ENCODE measurements around the gene ALPI.

ALPI gene

GRCh38 chr2:232491139-232491780 is 35.3 kb downstream of the ALPI start:
- no peaks in the 10 kb centered on the region for H3K36me3 ChIP-seq (ENCODE audit: control insufficient read depth, insufficient read depth, low read length, severe bottlenecking)
- H3K9ac ChIP-seq (ENCODE audit: low read length) = no peak overlapping the region
- no peaks in the 10 kb centered on the region for H3K4me1 ChIP-seq (ENCODE audit: control insufficient read depth, insufficient read depth, low read length)
- peaks cover 27% of the 10 kb centered on the region for H3K27me3 ChIP-seq (replicated peaks; ENCODE audit: control insufficient read depth, insufficient read depth, low read length)
- H3K9me3 ChIP-seq (ENCODE audit: control insufficient read depth, low read length) = no peaks in the 10 kb centered on the region
- H3K4me3 ChIP-seq (ENCODE audit: low read length) = no peak overlapping the region
- no peak for DNase-seq (ENCODE audit: low read depth)

- Histone ChIP-seq H3K4me3 (ENCODE audit: low read length) (no peak overlapping the region), H3K9ac (ENCODE audit: low read length) (no peak overlapping the region), H3K27me3 (replicated peaks; ENCODE audit: control insufficient read depth, insufficient read depth, low read length) (peaks cover 19% of the 10 kb centered on the region), H3K9me3 (ENCODE audit: control insufficient read depth, low read length) (no peaks in the 10 kb centered on the region), H3K36me3 (ENCODE audit: control insufficient read depth, insufficient read depth, low read length, severe bottlenecking) (no peaks in the 10 kb centered on the region), H3K4me1 (ENCODE audit: control insufficient read depth, insufficient read depth, low read length) (no peaks in the 10 kb centered on the region)
- no peak for DNase-seq (ENCODE audit: low read depth)
These were observed 36.4 kb downstream of the ALPI start for GRCh38 chr2:232492236-232492848.

GRCh38 chr2:232492963-232493700 is 37.2 kb downstream of the ALPI start:
- Histone ChIP-seq H3K9me3 (ENCODE audit: control insufficient read depth, low read length) (no peaks in the 10 kb centered on the region), H3K4me3 (ENCODE audit: low read length) (no peak overlapping the region), H3K27me3 (replicated peaks; ENCODE audit: control insufficient read depth, insufficient read depth, low read length) (peaks cover 22% of the 10 kb centered on the region), H3K36me3 (ENCODE audit: control insufficient read depth, insufficient read depth, low read length, severe bottlenecking) (no peaks in the 10 kb centered on the region), H3K4me1 (ENCODE audit: control insufficient read depth, insufficient read depth, low read length) (no peaks in the 10 kb centered on the region), H3K9ac (ENCODE audit: low read length) (no peak overlapping the region)
- DNase-seq (ENCODE audit: low read depth) = no peak

- Histone ChIP-seq H3K27me3 (replicated peaks; ENCODE audit: control insufficient read depth, insufficient read depth, low read length) (peaks cover 21% of the 10 kb centered on the region), H3K4me3 (ENCODE audit: low read length) (no peak overlapping the region), H3K9ac (ENCODE audit: low read length) (no peak overlapping the region), H3K9me3 (ENCODE audit: control insufficient read depth, low read length) (no peaks in the 10 kb centered on the region), H3K36me3 (ENCODE audit: control insufficient read depth, insufficient read depth, low read length, severe bottlenecking) (no peaks in the 10 kb centered on the region), H3K4me1 (ENCODE audit: control insufficient read depth, insufficient read depth, low read length) (no peaks in the 10 kb centered on the region)
- no peak for DNase-seq (ENCODE audit: low read depth)
These were observed 37.9 kb downstream of the ALPI start for GRCh38 chr2:232493701-232494474.

GRCh38 chr2:232494542-232494941 is 38.6 kb downstream of the ALPI start:
- Histone ChIP-seq H3K4me1 (ENCODE audit: control insufficient read depth, insufficient read depth, low read length) (no peaks in the 10 kb centered on the region), H3K27me3 (replicated peaks; ENCODE audit: control insufficient read depth, insufficient read depth, low read length) (peaks cover 26% of the 10 kb centered on the region), H3K9me3 (ENCODE audit: control insufficient read depth, low read length) (no peaks in the 10 kb centered on the region), H3K36me3 (ENCODE audit: control insufficient read depth, insufficient read depth, low read length, severe bottlenecking) (no peaks in the 10 kb centered on the region), H3K4me3 (ENCODE audit: low read length) (no peak overlapping the region), H3K9ac (ENCODE audit: low read length) (no peak overlapping the region)
- no peak for DNase-seq (ENCODE audit: low read depth)

GRCh38 chr2:232495292-232495691 is 39.3 kb downstream of the ALPI start:
- Histone ChIP-seq H3K9ac (ENCODE audit: low read length) (no peak overlapping the region), H3K36me3 (ENCODE audit: control insufficient read depth, insufficient read depth, low read length, severe bottlenecking) (no peaks in the 10 kb centered on the region), H3K27me3 (replicated peaks; ENCODE audit: control insufficient read depth, insufficient read depth, low read length) (peaks cover 26% of the 10 kb centered on the region), H3K4me1 (ENCODE audit: control insufficient read depth, insufficient read depth, low read length) (no peaks in the 10 kb centered on the region), H3K9me3 (ENCODE audit: control insufficient read depth, low read length) (no peaks in the 10 kb centered on the region), H3K4me3 (ENCODE audit: low read length) (no peak overlapping the region)
- no peak for DNase-seq (ENCODE audit: low read depth)

GRCh38 chr2:232496501-232497270 is 40.7 kb downstream of the ALPI start:
- no peak overlapping the region for H3K4me3 ChIP-seq (ENCODE audit: low read length)
- DNase-seq (ENCODE audit: low read depth) = no peak
- no peaks in the 10 kb centered on the region for H3K9me3 ChIP-seq (ENCODE audit: control insufficient read depth, low read length)
- H3K9ac ChIP-seq (ENCODE audit: low read length) = no peak overlapping the region
- no peaks in the 10 kb centered on the region for H3K36me3 ChIP-seq (ENCODE audit: control insufficient read depth, insufficient read depth, low read length, severe bottlenecking)
- no peaks in the 10 kb centered on the region for H3K4me1 ChIP-seq (ENCODE audit: control insufficient read depth, insufficient read depth, low read length)
- H3K27me3 ChIP-seq (replicated peaks; ENCODE audit: control insufficient read depth, insufficient read depth, low read length) = peaks cover 30% of the 10 kb centered on the region

- Histone ChIP-seq H3K4me3 (ENCODE audit: low read length) (no peak overlapping the region), H3K9ac (ENCODE audit: low read length) (no peak overlapping the region), H3K4me1 (ENCODE audit: control insufficient read depth, insufficient read depth, low read length) (no peaks in the 10 kb centered on the region), H3K27me3 (replicated peaks; ENCODE audit: control insufficient read depth, insufficient read depth, low read length) (peaks cover 31% of the 10 kb centered on the region), H3K36me3 (ENCODE audit: control insufficient read depth, insufficient read depth, low read length, severe bottlenecking) (no peaks in the 10 kb centered on the region), H3K9me3 (ENCODE audit: control insufficient read depth, low read length) (no peaks in the 10 kb centered on the region)
- no peak for DNase-seq (ENCODE audit: low read depth)
These were observed 41.4 kb downstream of the ALPI start for GRCh38 chr2:232497348-232497747.

- no peak for DNase-seq (ENCODE audit: low read depth)
- Histone ChIP-seq H3K4me1 (ENCODE audit: control insufficient read depth, insufficient read depth, low read length) (peaks cover 3% of the 10 kb centered on the region), H3K36me3 (ENCODE audit: control insufficient read depth, insufficient read depth, low read length, severe bottlenecking) (no peaks in the 10 kb centered on the region), H3K27me3 (replicated peaks; ENCODE audit: control insufficient read depth, insufficient read depth, low read length) (peaks cover 36% of the 10 kb centered on the region), H3K9ac (ENCODE audit: low read length) (no peak overlapping the region), H3K9me3 (ENCODE audit: control insufficient read depth, low read length) (no peaks in the 10 kb centered on the region), H3K4me3 (ENCODE audit: low read length) (no peak overlapping the region)
These were observed 42.5 kb downstream of the ALPI start for GRCh38 chr2:232498452-232498851.

GRCh38 chr2:232501331-232501771 is 45.4 kb downstream of the ALPI start:
- no peak for DNase-seq (ENCODE audit: low read depth)
- H3K36me3 ChIP-seq (ENCODE audit: control insufficient read depth, insufficient read depth, low read length, severe bottlenecking) = no peaks in the 10 kb centered on the region
- H3K4me3 ChIP-seq (ENCODE audit: low read length) = no peak overlapping the region
- H3K9me3 ChIP-seq (ENCODE audit: control insufficient read depth, low read length) = no peaks in the 10 kb centered on the region
- peaks cover 3% of the 10 kb centered on the region for H3K4me1 ChIP-seq (ENCODE audit: control insufficient read depth, insufficient read depth, low read length)
- H3K9ac ChIP-seq (ENCODE audit: low read length) = no peak overlapping the region
- H3K27me3 ChIP-seq (replicated peaks; ENCODE audit: control insufficient read depth, insufficient read depth, low read length) = peaks cover 52% of the 10 kb centered on the region
